Umbilical cord (tissue), 2 donors: ENCODE measurements around the gene ABCG8. TPM values are rescaled to one million over a fixed set of nuclear protein-coding genes. Genes with fewer than 3 reads are reported as not detected.
A peak's percentile ranks its signal among the peaks of the same experiment; 100 is the strongest.

ENCODE experiments used
- DNase-seq: peaks from one replicate; pipeline ENCODE4 v3.0.0-alpha.2; 2015; ENCODE audit warnings: low spot score
- total RNA-seq: library from RNA; depleted of rRNA; stranded (reverse); fragments of >200 nt; gene quantifications from one replicate; pipeline ENCODE4 v1.2.3, GENCODE V29; 2014; ENCODE audit warnings: low replicate concordance; ENCODE audit not compliant: insufficient read depth

Gene ABCG8
- total RNA-seq, 1 donor from 2014 or later: 0.96 TPM

GRCh38 chr2:43872151-43872550 is 33.4 kb downstream of the ABCG8 start:
- DNase-seq: no peak

- DNase-seq: no peak
Measured at GRCh38 chr2:43874776-43875451, 36.1 kb downstream of the ABCG8 start.

- DNase-seq: peak; percentile 19
Measured at GRCh38 chr2:43877782-43878464, 39.2 kb downstream of the ABCG8 start.

- no peak for DNase-seq
Measured at GRCh38 chr2:43879261-43879660, 40.5 kb downstream of the ABCG8 start.

GRCh38 chr2:43880471-43880870 is 41.7 kb downstream of the ABCG8 start:
- DNase-seq: no peak

- DNase-seq: no peak
Measured at GRCh38 chr2:43880952-43881351, 42.2 kb downstream of the ABCG8 start.

GRCh38 chr2:43882312-43882711 is 43.5 kb downstream of the ABCG8 start:
- DNase-seq: no peak

- no peak for DNase-seq
Measured at GRCh38 chr2:43884689-43885088, 45.9 kb downstream of the ABCG8 start.

GRCh38 chr2:43885132-43885632 is 46.4 kb downstream of the ABCG8 start:
- no peak for DNase-seq

- no peak for DNase-seq
Measured at GRCh38 chr2:43887176-43887575, 48.4 kb downstream of the ABCG8 start.

- DNase-seq: no peak
Measured at GRCh38 chr2:43889416-43889815, 50.6 kb downstream of the ABCG8 start.

- no peak for DNase-seq
Measured at GRCh38 chr2:43890855-43891254, 52.1 kb downstream of the ABCG8 start.

- no peak for DNase-seq
Measured at GRCh38 chr2:43894743-43895142, 56.0 kb downstream of the ABCG8 start.

- DNase-seq: no peak
Measured at GRCh38 chr2:43896906-43897305, 58.1 kb downstream of the ABCG8 start.

- DNase-seq: no peak
Measured at GRCh38 chr2:43897492-43897891, 58.7 kb downstream of the ABCG8 start.

GRCh38 chr2:43898134-43898837 is 59.5 kb downstream of the ABCG8 start:
- no peak for DNase-seq

- no peak for DNase-seq
Measured at GRCh38 chr2:43898838-43899346, 60.1 kb downstream of the ABCG8 start.

GRCh38 chr2:43899589-43899988 is 60.8 kb downstream of the ABCG8 start:
- no peak for DNase-seq

GRCh38 chr2:43905371-43905803 is 66.6 kb downstream of the ABCG8 start:
- DNase-seq: no peak

GRCh38 chr2:43905871-43906270 is 67.1 kb downstream of the ABCG8 start:
- DNase-seq: no peak

GRCh38 chr2:43906448-43907109 is 67.8 kb downstream of the ABCG8 start:
- no peak for DNase-seq
